Sigmoid colon (tissue), 7 donors: ENCODE results near the gene IKZF1. TPM values are rescaled to one million over a fixed set of nuclear protein-coding genes. Genes with fewer than 3 reads are reported as not detected.
"Not testable (repeated sequence)": the region's sequence is repeated elsewhere in the genome, so short reads cannot be mapped to it uniquely, and the experiment has no call there.

Experiments
- DNase-seq: peaks from one replicate; pipeline ENCODE4 v3.0.0-alpha.2; 2019
- H3K27ac ChIP-seq, 4 donors: fragments of 200-600 bp; sonication (generic); one replicate each; pipeline ENCODE4 v1.5.1; 2016 to 2019; ENCODE audit warnings: mild to moderate bottlenecking in 1 of 4
- H3K27me3 ChIP-seq, 3 donors: fragments of 200-600 bp; sonication (generic); one replicate each; pipeline ENCODE4 v1.5.1; 2019; ENCODE audit warnings: mild to moderate bottlenecking in 1 of 3
- H3K36me3 ChIP-seq, 4 donors: fragments of 200-600 bp; sonication (generic); one replicate each; pipeline ENCODE4 v1.5.1; 2016 to 2019
- H3K4me1 ChIP-seq, 4 donors: fragments of 200-600 bp; sonication (generic); one replicate each; pipeline ENCODE4 v1.5.1; 2017 to 2019
- H3K4me3 ChIP-seq, 4 donors: fragments of 200-600 bp; sonication (generic); one replicate each; pipeline ENCODE4 v1.5.1; 2017 to 2019; ENCODE audit warnings: mild to moderate bottlenecking in 2 of 4, moderate library complexity in 1 of 4
- H3K9me3 ChIP-seq, 4 donors: fragments of 200-600 bp in 3 of 4; sonication (generic) in 3 of 4; one replicate each; pipeline versions ENCODE4 v1.5.1 to v1.6.1; 2013 to 2019
- EP300 ChIP-seq, 4 donors: sonication (generic); formaldehyde crosslinking; IDR thresholded peaks; one replicate each; pipeline ENCODE4 v1.6.1; 2017; ENCODE audit warnings: antibody characterized with exemption in 4 of 4
- POLR2A ChIP-seq, 2 donors: fragments of 450-650 bp; IDR thresholded peaks; one replicate each; pipeline ENCODE4 v1.6.1; 2016; ENCODE audit warnings: antibody characterized with exemption in 2 of 2, mild to moderate bottlenecking in 2 of 2, moderate library complexity in 2 of 2
- POLR2AphosphoS5 ChIP-seq, 4 donors: sonication (generic); formaldehyde crosslinking; IDR thresholded peaks; one replicate each; pipeline ENCODE4 v1.6.1; 2017; ENCODE audit warnings: antibody characterized with exemption in 4 of 4
- WGBS, 2 donors: extraction: QIAGEN DNeasy Blood & Tissue Kit; methylation state at CpG; one replicate each; pipeline ENCODE4 v1.1.7; 2013; 5-methylcytosine and 5-hydroxymethylcytosine counted together
- intact Hi-C: fragments of 100-400 bp; cut with DNase I; formaldehyde crosslinking; loops from one replicate; pipeline ENCODE4 v1.15.1; 2023
- polyA plus RNA-seq, 3 donors: library from polyadenylated mRNA; stranded (reverse); fragments of 200-250 nt; gene quantifications; one replicate each; pipeline ENCODE4 v1.2.3, GENCODE V29; 2013
- total RNA-seq, 4 donors: library from RNA; depleted of rRNA; stranded (reverse); fragments of >200 nt; gene quantifications; one replicate each; pipeline ENCODE4 v1.1.0, GENCODE V29; 2016
- TF ChIP-seq, protein P1 (sequence below), 4 experiments: fragments of 450-650 bp in 3 of 4; fragments of 200-600 bp in 1 of 4; IDR thresholded peaks; one replicate each; pipeline ENCODE4 v1.5.1; 2016 to 2019; ENCODE audit warnings: antibody characterized with exemption in 4 of 4, mild to moderate bottlenecking in 3 of 4, moderate library complexity in 2 of 4
- donor health status: healthy with polysubstance abuse.
- donor health status: Bipolar disorder and iron deficiency.
- donor health status: healthy.

Gene IKZF1
- total and polyA plus RNA-seq, 7 donors: 1.8 to 29.9 (median 6.4) TPM

DNA sequence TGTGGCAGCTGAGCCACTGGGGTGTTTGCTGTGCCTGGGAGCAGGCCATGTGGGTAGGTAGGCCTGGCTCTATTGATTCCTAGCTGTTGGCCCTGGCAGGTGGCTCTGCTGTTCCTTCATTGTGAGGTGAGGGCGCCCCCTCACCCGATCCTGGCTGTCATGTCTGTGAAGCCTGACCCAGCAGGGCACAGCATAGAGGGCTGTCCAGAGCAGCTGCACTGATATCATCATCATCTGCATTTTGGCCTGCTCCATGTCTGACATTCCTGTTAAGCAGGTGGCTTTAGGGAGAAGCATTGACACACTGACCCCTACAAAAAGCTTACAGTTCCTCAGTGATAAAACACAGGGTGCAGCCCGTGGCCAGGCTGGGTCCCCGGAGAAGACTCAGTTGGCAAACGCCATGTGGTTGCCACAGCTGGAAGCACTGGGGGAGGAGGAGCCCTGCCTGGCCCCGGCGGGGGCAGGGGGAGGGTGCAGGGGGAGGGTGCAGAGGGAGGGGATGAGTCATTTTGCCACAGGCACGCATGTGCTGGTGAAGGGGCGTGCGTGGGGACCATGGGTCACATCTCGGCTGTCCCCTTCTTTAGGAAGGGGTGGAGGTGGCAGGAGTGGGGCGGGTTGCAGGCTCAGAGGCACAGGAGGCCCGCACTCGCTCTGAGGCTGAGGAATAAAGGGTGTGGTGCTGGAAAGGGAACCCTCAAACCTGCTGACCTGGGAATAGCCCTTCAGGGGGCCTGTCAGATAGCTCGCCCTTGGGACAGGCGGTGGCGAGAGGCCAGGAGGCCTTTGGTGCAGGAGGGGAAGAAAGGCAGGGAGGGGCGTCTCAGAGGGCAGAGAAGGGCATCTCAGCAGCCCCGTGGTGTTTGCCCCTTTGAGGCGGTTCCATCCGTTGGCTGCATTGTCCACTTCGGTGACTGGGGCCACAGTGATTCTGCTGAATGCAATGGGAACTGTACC lies 31.6 kb downstream of the IKZF1 start:
- peaks cover 0 to 4% (median 0%) of the 10 kb centered on the region in 3 donors for H3K27me3 ChIP-seq
- no peaks in the 10 kb centered on the region for H3K9me3 ChIP-seq
- intact Hi-C loops: no loop called here
- H3K27ac ChIP-seq: no peak overlapping the region
- no peak overlapping the region for H3K4me3 ChIP-seq
- WGBS, 2 donors: 60 to 69% methylated on average over 22 of the region's 22 CpGs
- TF ChIP-seq POLR2A (IDR thresholded peaks at IDR 0.05): no peak
- no peak for TF ChIP-seq POLR2AphosphoS5 (IDR thresholded peaks at IDR 0.05)
- TF ChIP-seq EP300 (IDR thresholded peaks at IDR 0.05): no peak
- TF ChIP-seq, protein P1, sequence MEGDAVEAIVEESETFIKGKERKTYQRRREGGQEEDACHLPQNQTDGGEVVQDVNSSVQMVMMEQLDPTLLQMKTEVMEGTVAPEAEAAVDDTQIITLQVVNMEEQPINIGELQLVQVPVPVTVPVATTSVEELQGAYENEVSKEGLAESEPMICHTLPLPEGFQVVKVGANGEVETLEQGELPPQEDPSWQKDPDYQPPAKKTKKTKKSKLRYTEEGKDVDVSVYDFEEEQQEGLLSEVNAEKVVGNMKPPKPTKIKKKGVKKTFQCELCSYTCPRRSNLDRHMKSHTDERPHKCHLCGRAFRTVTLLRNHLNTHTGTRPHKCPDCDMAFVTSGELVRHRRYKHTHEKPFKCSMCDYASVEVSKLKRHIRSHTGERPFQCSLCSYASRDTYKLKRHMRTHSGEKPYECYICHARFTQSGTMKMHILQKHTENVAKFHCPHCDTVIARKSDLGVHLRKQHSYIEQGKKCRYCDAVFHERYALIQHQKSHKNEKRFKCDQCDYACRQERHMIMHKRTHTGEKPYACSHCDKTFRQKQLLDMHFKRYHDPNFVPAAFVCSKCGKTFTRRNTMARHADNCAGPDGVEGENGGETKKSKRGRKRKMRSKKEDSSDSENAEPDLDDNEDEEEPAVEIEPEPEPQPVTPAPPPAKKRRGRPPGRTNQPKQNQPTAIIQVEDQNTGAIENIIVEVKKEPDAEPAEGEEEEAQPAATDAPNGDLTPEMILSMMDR (IDR thresholded peaks at IDR 0.05): no peak
- H3K4me1 ChIP-seq: no peaks in the 10 kb centered on the region
- DNase-seq: peak; percentile 61
- H3K36me3 ChIP-seq: no peaks in the 10 kb centered on the region

DNA sequence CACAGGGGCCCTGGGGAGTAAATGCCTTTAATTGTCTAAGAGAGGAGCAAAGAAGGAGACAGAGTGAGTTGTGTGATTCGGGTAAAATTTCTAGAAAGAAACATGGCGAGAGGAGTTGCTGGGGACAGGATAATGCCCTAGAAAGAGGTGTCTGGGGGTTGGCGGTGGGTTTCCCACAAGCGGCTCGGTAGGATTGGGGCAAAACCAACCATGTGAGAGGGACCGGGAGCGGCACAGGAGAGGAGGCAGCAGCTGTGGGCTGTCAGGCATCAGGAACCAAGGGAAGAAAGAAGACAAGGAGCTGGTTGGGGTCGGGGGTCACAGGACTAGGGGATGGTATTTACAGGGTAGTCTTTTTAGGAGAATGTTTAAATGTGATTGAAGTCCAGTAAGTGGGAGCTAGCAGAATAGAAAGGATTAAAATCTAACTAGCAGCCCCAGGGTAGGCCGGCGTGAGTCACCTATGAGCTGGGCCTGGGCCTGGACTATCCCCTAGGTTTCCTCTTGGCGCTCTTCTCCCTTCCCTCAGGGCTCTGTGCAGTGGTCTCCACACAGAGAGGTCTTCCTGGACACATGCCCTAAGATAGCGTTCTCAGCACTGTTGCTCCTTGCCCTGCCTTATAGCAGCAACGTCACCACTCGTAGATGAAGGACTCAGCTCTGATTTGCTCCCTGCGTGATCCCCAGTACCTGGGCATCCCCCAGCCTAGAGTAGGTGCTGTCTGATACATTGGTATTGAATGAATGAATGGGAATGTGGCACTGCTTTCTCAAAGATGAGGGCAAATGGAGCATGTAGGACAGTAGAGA lies 32.6 kb downstream of the IKZF1 start:
- 71 to 83% methylated on average over 15 of the region's 15 CpGs for WGBS, 2 donors

DNA sequence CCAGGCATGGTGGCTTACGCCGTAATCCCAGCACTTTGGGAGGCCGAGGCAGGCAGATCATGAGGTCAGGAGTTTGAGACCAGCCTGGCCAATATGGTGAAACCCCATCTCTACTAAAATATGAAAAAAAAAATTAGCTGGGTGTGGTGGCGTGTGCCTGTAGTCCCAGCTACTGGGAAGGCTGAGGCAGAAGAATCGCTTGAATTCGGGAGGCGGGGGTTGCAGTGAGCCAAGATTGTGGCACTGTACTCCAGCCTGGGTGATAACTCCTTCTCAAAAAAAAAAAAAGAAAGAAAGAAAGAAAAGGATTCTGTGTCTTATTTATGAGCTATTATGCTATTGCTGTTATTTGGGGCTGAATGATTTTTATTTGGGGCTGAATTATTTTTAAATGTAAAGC lies 35.0 kb downstream of the IKZF1 start:
- H3K27ac ChIP-seq, H3K27me3 ChIP-seq, H3K4me3 ChIP-seq, DNase-seq, H3K36me3 ChIP-seq, H3K4me1 ChIP-seq, intact Hi-C loops, H3K9me3 ChIP-seq: not testable (repeated sequence)
- 88 to 91% methylated on average over 7 of the region's 7 CpGs for WGBS, 2 donors

More for the DNA sequence above, 32.6 kb downstream of the IKZF1 start:
- H3K27ac ChIP-seq: no peak overlapping the region
- no peak for TF ChIP-seq POLR2A (IDR thresholded peaks at IDR 0.05)
- TF ChIP-seq POLR2AphosphoS5 (IDR thresholded peaks at IDR 0.05): no peak
- TF ChIP-seq, protein P1 (IDR thresholded peaks at IDR 0.05): no peak
- TF ChIP-seq EP300 (IDR thresholded peaks at IDR 0.05): no peak
- peaks cover 0 to 4% (median 0%) of the 10 kb centered on the region in 3 donors for H3K27me3 ChIP-seq
- H3K9me3 ChIP-seq: no peaks in the 10 kb centered on the region
- no peaks in the 10 kb centered on the region for H3K36me3 ChIP-seq
- intact Hi-C loops: no loop called here
- DNase-seq: peak; percentile 51
- H3K4me3 ChIP-seq: no peak overlapping the region
- H3K4me1 ChIP-seq: no peaks in the 10 kb centered on the region

DNA sequence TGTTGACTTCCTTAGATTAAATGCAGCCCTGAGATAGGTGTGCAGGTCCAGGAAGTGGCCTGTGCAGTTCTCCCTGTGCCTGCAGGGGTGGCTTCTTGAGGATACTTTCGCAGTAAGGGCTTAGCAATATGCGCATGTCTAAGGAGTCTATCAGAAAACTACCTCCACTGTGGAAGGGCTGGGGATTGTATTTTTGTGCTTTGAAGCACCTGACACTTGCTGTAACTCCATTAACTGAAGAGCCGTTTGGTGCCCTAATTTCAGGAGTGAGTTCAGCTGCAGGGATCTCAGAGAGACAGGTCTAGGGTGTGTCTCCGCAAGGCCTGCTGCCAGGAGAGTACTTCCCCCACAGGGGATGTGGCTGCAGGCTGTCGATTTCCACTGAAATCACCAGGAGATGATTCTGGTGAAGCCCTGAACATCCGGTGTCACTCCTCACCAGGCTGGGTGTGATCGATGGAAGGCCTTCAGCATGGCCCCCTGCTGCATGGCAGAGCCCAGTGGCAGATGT lies 35.5 kb downstream of the IKZF1 start:
- intact Hi-C loops: no loop called here
- WGBS, 2 donors: 43 to 52% methylated on average over 7 of the region's 7 CpGs
- no peak for DNase-seq
- Histone ChIP-seq H3K4me1 (no peaks in the 10 kb centered on the region), H3K27me3 (no peaks in the 10 kb centered on the region), H3K36me3 (no peaks in the 10 kb centered on the region), H3K9me3 (no peaks in the 10 kb centered on the region), H3K27ac (no peak overlapping the region), H3K4me3 (no peak overlapping the region)
- TF ChIP-seq EP300 (IDR thresholded peaks at IDR 0.05) (no peak), POLR2A (IDR thresholded peaks at IDR 0.05) (no peak), POLR2AphosphoS5 (IDR thresholded peaks at IDR 0.05) (no peak)
- TF ChIP-seq, protein P1 (IDR thresholded peaks at IDR 0.05): no peak

DNA sequence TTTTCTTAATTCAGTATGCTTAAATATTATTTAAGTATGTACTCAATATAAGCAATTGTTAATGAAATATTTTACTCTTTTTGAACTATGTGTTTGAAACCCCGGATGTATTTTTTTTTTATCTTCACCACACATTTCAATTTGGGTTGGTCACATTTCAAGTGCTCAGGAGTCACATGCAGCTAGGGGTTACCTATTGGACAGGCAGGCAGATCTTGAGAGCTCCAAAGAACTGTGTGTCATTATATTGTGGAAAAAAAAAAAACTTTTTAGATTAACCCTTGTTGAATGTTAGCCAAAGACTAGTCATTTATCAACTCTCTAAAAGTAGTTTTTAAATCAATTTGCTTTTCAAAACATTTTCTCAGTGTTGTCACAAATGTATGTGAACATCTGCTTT lies 37.2 kb downstream of the IKZF1 start:
- H3K36me3 ChIP-seq: no peaks in the 10 kb centered on the region
- H3K27me3 ChIP-seq: no peaks in the 10 kb centered on the region
- no peaks in the 10 kb centered on the region for H3K4me1 ChIP-seq
- 34 to 62% methylated on average over 1 of the region's 1 CpG for WGBS, 2 donors
- no peak for DNase-seq
- TF ChIP-seq EP300 (IDR thresholded peaks at IDR 0.05) (no peak), POLR2A (IDR thresholded peaks at IDR 0.05) (no peak), POLR2AphosphoS5 (IDR thresholded peaks at IDR 0.05) (no peak)
- TF ChIP-seq, protein P1 (IDR thresholded peaks at IDR 0.05): no peak
- no peak overlapping the region for H3K4me3 ChIP-seq
- H3K9me3 ChIP-seq: no peaks in the 10 kb centered on the region
- intact Hi-C loops: no loop called here
- H3K27ac ChIP-seq: no peak overlapping the region
